Activated T-helper 9 cell treated with anti-CD3 and anti-CD28 coated beads, Interleukin-2, amount 50 U/mL, for 16 hours (primary cell): Measurements from ENCODE around the gene PPP2R3A.

Experiments
- DNase-seq: peaks from one replicate; pipeline ENCODE4 v3.0.0-alpha.2; 2020; ENCODE audit warnings: low read depth

PPP2R3A gene

GRCh38 chr3:136197159-136197793 is 231.7 kb downstream of the PPP2R3A start:
- no peak for DNase-seq
